Fibroblast of pulmonary artery (primary cell): ENCODE data around the gene PHACTR3.

ENCODE experiments used
- DNase-seq: peaks from one replicate; pipeline ENCODE4 v3.0.0-alpha.2; 2010; ENCODE audit warnings: low read depth
- H3K4me3 ChIP-seq: replicated peaks from 2 replicates; pipeline ENCODE4 v1.5.1; 2011; ENCODE audit warnings: low read depth, mild to moderate bottlenecking, control low read depth, low read length, moderate library complexity
- TF ChIP-seq, protein P1 (sequence below): IDR thresholded peaks from 2 replicates; pipeline ENCODE4 v1.5.1; 2011; ENCODE audit warnings: mild to moderate bottlenecking, control low read depth, low read length, inconsistent platforms; ENCODE audit errors: missing control alignments

PHACTR3 gene

DNA sequence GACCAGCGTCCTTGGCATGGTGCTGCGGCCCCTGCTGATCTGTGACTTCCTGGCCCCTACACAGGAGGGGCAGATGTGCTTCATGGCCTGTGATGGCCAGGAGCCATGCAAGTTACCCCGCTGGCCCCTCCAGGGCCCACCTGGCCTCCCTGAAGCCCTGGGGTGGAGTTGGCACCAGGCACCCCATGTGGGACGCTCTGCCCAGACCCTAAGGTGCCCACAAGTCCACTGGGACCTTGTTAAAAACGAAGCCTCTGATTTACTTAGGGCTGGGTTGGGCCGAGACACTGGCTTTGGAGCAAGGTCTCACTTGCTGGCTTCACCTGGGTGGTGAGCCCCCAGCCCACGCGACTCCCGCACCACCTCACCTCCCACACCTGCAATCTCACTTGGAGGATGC, 139.0 kb downstream of the PHACTR3 start:
- TF ChIP-seq, protein P1, sequence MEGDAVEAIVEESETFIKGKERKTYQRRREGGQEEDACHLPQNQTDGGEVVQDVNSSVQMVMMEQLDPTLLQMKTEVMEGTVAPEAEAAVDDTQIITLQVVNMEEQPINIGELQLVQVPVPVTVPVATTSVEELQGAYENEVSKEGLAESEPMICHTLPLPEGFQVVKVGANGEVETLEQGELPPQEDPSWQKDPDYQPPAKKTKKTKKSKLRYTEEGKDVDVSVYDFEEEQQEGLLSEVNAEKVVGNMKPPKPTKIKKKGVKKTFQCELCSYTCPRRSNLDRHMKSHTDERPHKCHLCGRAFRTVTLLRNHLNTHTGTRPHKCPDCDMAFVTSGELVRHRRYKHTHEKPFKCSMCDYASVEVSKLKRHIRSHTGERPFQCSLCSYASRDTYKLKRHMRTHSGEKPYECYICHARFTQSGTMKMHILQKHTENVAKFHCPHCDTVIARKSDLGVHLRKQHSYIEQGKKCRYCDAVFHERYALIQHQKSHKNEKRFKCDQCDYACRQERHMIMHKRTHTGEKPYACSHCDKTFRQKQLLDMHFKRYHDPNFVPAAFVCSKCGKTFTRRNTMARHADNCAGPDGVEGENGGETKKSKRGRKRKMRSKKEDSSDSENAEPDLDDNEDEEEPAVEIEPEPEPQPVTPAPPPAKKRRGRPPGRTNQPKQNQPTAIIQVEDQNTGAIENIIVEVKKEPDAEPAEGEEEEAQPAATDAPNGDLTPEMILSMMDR = no peak

DNA sequence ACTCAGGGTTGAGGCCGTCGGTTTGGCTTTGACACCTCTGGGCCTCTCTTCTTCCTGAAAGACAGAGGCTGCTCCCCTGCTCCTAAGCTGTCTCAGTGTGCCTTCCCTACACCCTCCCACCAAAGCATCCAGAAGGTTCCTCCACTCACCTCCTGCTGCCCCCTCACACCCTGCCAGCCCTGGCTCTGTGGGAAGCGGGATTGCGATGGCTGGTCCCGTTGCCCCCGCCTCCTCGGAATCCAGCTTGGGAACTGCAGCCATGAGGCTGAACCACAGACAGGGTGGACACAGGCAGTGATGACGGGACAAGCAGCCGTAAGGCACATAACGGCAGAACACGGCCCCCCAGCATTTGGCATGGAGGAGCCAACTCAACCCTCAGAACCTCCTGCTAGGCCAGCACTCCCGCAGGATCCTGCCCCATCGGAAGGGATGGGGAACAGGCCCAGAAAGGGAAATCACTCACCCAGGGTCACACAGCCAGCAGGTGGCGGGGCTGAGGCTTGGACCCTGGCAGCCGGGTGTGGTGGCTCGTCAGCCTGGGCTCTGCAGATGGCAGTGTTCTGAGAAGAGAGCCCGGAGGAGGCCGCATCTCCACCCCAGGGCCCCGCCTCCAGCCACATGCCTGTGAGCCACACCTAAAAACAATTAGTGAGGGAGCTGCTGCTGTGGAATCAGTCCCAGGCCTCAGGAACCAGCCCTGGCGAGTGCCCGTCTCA, 139.6 kb downstream of the PHACTR3 start:
- no peak overlapping the region for H3K4me3 ChIP-seq
- TF ChIP-seq, protein P1 = no peak
- DNase-seq = no peak

More for the DNA sequence above, 139.0 kb downstream of the PHACTR3 start:
- no peak overlapping the region for H3K4me3 ChIP-seq
- DNase-seq = no peak

DNA sequence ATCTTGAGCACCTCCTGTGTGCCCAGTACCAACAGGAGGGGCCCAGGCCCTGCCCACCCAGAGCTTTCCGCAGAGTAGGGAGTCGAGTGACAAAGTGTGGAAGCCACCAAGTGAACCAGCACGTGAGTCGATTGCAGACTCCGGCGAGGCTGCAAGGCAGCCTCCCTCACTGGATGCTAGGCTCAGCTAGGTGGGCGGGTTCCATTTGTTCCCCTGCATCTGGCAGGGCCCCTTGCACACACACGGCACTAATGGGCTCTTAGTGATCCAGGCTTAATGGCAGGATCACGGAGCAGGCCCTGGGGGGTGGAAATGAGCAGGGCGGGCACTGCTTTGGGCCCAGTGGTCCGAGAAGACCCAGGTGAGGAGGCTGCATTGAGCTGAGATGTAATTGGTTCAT, 140.4 kb downstream of the PHACTR3 start:
- no peak overlapping the region for H3K4me3 ChIP-seq
- no peak for DNase-seq
- TF ChIP-seq, protein P1 = no peak

DNA sequence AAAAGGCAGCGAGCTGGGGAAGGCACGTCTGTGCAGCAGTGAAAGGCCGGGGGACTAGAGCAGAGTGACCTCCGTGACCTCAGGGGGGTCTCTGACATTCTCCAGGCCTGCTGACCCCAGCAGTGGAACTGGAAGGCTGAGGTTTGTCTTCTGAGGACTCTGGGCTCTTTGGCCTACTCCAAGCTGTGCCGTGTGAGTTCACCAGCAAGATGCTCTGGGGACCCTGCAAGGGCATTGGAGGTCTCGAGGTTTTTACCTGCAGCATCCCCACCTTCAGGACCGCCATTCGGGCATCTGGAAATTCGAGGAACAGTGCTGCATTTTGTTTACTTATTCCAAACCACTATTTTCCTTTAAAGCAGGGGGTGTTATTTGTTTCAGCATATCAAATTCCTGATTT, 140.9 kb downstream of the PHACTR3 start:
- TF ChIP-seq, protein P1 = no peak
- no peak for DNase-seq
- no peak overlapping the region for H3K4me3 ChIP-seq

DNA sequence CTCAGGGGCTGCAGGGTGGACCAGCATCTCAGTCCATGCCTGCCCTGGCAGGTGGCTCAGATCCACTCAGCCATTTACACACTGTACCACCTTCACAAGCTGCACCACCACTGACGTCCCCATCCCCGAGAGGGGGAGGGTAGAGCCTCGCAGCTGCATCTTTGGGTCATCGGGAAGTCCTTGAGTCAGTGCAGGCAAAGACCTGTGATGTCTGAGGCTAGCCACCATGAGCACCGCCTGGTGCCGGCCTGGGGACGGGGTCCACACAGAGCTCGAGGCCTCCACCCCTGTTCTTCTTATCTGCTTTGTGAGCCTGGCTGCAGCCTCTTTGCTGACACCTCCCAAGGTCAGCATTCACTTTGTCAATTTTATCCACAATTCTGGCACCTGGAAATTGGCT, 141.4 kb downstream of the PHACTR3 start:
- TF ChIP-seq, protein P1 = no peak

DNA sequence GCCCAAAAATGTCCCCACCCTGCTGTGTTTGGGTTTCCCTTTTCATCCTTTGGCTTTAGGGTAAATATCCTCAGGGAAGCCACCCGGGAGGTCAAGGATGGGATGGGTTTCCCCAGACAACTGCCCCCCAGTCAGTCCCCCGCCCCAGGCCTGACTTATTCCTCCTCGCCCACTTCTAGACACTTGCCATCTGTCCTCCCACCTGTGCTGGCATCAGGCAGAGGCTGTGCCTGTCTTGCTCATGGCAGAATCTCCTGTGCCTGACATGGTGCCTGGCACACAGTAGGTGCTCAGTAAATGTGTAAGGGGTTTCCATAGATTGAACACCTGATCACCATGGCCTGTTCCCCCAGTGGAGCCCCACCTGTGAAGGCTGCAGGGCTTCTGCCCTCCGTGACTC, 141.8 kb downstream of the PHACTR3 start:
- no peak overlapping the region for H3K4me3 ChIP-seq
- no peak for DNase-seq
- TF ChIP-seq, protein P1 = no peak

More for the DNA sequence above, 141.4 kb downstream of the PHACTR3 start:
- no peak overlapping the region for H3K4me3 ChIP-seq
- no peak for DNase-seq
